ENCODE results near the gene FTO. TPM values are rescaled to one million over a fixed set of nuclear protein-coding genes. Genes with fewer than 3 reads are reported as not detected.

FTO gene
- total RNA-seq, 4 donors from 2014 or later, result 63.2 to 151 (median 105) TPM

- H3K36me3 ChIP-seq, result no peaks in the 10 kb centered on the region
- H3K27ac ChIP-seq, result no peak overlapping the region
- no peaks in the 10 kb centered on the region for H3K9me3 ChIP-seq
- TF ChIP-seq POLR2A (IDR thresholded peaks at IDR 0.05) (no peak), CTCF (IDR thresholded peaks at IDR 0.05) (no peak)
- H3K27me3 ChIP-seq, result no peaks in the 10 kb centered on the region
- no peak overlapping the region for H3K4me3 ChIP-seq
- DNase-seq, result no peak
- intact Hi-C loops (cut with DNase I; ENCODE audit: low total_unique reads), result no loop called here
- H3K4me1 ChIP-seq, result no peaks in the 10 kb centered on the region
These were observed 244.9 kb downstream of the FTO start for GRCh38 chr16:53948734-53949430.

GRCh38 chr16:53949715-53950410, 245.9 kb downstream of the FTO start:
- Histone ChIP-seq H3K4me1 (no peaks in the 10 kb centered on the region), H3K9me3 (no peaks in the 10 kb centered on the region), H3K4me3 (no peak overlapping the region), H3K27ac (no peak overlapping the region), H3K27me3 (no peaks in the 10 kb centered on the region), H3K36me3 (no peaks in the 10 kb centered on the region)
- TF ChIP-seq CTCF (IDR thresholded peaks at IDR 0.05) (no peak), POLR2A (IDR thresholded peaks at IDR 0.05) (no peak)
- no peak for DNase-seq
- intact Hi-C loops (cut with DNase I; ENCODE audit: low total_unique reads), result no loop called here

- Histone ChIP-seq H3K4me1 (no peaks in the 10 kb centered on the region), H3K27me3 (no peaks in the 10 kb centered on the region), H3K9me3 (no peaks in the 10 kb centered on the region), H3K36me3 (no peaks in the 10 kb centered on the region), H3K27ac (no peak overlapping the region), H3K4me3 (no peak overlapping the region)
- DNase-seq, result no peak
- intact Hi-C loops (cut with DNase I; ENCODE audit: low total_unique reads), result no loop called here
- TF ChIP-seq POLR2A (IDR thresholded peaks at IDR 0.05), result no peak
- no peak for TF ChIP-seq CTCF (IDR thresholded peaks at IDR 0.05)
These were observed 246.7 kb downstream of the FTO start for GRCh38 chr16:53950677-53951076.

- Histone ChIP-seq H3K27ac (no peak overlapping the region), H3K27me3 (no peaks in the 10 kb centered on the region), H3K9me3 (no peaks in the 10 kb centered on the region), H3K36me3 (no peaks in the 10 kb centered on the region), H3K4me3 (no peak overlapping the region), H3K4me1 (no peaks in the 10 kb centered on the region)
- no peak for TF ChIP-seq POLR2A (IDR thresholded peaks at IDR 0.05)
- no peak for TF ChIP-seq CTCF (IDR thresholded peaks at IDR 0.05)
- no peak for DNase-seq
- intact Hi-C loops (cut with DNase I; ENCODE audit: low total_unique reads), result no loop called here
These were observed 248.6 kb downstream of the FTO start for GRCh38 chr16:53952215-53953208.

All from uterus (tissue), 4 donors.